Right forelimb (tissue), 1 donor: ENCODE measurements around the gene EPN1.
"Not testable (repeated sequence)": the region's sequence is repeated elsewhere in the genome, so short reads cannot be mapped to it uniquely, and the experiment has no call there.

Experiments used
- DNase-seq: peaks from one replicate; pipeline ENCODE4 v3.0.0-alpha.2; 2018

The EPN1 gene

GRCh38 chr19:55694656-55695491 lies 19.8 kb downstream of the EPN1 start:
- no peak for DNase-seq

- DNase-seq: no peak
Measured at GRCh38 chr19:55695511-55696290, 20.7 kb downstream of the EPN1 start.

- no peak for DNase-seq
Measured at GRCh38 chr19:55696301-55697068, 21.5 kb downstream of the EPN1 start.

GRCh38 chr19:55697069-55697440 lies 22.0 kb downstream of the EPN1 start:
- DNase-seq: no peak

- DNase-seq: no peak
Measured at GRCh38 chr19:55697698-55698097, 22.7 kb downstream of the EPN1 start.

- no peak for DNase-seq
Measured at GRCh38 chr19:55698256-55698655, 23.2 kb downstream of the EPN1 start.

GRCh38 chr19:55699221-55699620 lies 24.2 kb downstream of the EPN1 start:
- DNase-seq: no peak

GRCh38 chr19:55700813-55701212 lies 25.8 kb downstream of the EPN1 start:
- DNase-seq: no peak

GRCh38 chr19:55702131-55702627 lies 27.2 kb downstream of the EPN1 start:
- no peak for DNase-seq

- DNase-seq: no peak
Measured at GRCh38 chr19:55703790-55704215, 28.8 kb downstream of the EPN1 start.

- no peak for DNase-seq
Measured at GRCh38 chr19:55704494-55705245, 29.6 kb downstream of the EPN1 start.

GRCh38 chr19:55705972-55706371 lies 30.9 kb downstream of the EPN1 start:
- DNase-seq: no peak

- DNase-seq: no peak
Measured at GRCh38 chr19:55711719-55712118, 36.7 kb downstream of the EPN1 start.

GRCh38 chr19:55712804-55713631 lies 38.0 kb downstream of the EPN1 start:
- no peak for DNase-seq

- DNase-seq: no peak
Measured at GRCh38 chr19:55716531-55716930, 41.5 kb downstream of the EPN1 start.

GRCh38 chr19:55717251-55717650 lies 42.2 kb downstream of the EPN1 start:
- no peak for DNase-seq

GRCh38 chr19:55717879-55718711 lies 43.1 kb downstream of the EPN1 start:
- DNase-seq: not testable (repeated sequence)

GRCh38 chr19:55720214-55720746 lies 45.3 kb downstream of the EPN1 start:
- no peak for DNase-seq

GRCh38 chr19:55720801-55721200 lies 45.8 kb downstream of the EPN1 start:
- DNase-seq: no peak

GRCh38 chr19:55723491-55723890 lies 48.5 kb downstream of the EPN1 start:
- no peak for DNase-seq
